NCI-H2029 treated with DMSO at 0.1 percent for 48 hours (cell line): Measurements from ENCODE around the gene HUNK.
"Not testable (repeated sequence)": the region's sequence is repeated elsewhere in the genome, so short reads cannot be mapped to it uniquely, and the experiment has no call there.

Source experiments
- DNase-seq: peaks from one replicate; lab custom pipeline; 2025; lab: John Stamatoyannopoulos, UW

The HUNK gene

DNA sequence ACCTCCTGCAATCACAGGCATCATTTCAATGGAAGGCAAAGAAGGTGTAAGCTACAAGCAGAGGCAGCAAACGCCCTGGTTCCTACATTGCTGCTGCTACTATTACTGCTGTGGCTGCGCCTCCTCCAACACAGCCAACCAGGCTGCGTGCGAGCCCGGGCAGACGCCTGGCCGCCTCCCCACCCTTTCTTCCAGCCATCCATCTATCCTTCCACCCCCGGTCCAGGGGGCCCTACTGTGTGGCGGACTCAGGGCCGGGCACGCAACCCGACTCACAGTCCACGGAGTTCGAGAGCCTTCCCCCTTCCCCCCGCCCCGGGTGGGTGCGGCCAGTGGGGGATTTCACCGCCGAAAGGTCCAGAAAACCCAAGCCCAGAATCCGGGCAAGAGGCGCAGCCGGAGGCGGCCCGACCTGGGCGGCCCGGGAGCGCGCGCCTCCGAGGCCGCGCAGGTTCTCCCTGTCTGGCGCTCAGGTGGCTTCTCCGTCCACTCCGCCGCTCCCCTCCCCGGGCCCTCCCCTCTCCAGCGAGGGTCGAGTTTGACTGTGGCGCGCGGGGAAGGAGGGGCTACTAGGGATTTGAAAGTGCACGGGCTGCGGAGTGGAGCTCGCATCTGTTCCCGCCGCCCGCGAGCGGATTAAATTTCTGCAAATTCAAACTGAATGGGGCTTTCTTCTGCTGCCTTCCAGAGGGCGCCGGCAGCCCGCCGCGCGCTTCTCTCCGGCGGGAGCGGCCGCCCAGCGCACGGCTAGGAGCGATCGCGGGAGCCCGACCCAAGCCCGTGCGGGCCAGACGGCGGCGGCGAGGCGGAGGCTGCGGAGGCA is at the start of gene HUNK:
HUNK (plus strand) TSS at position 569 of the 823 bp plus-strand sequence. CDS start 655 bp downstream, outside the sequence.
- DNase-seq: no peak

DNA sequence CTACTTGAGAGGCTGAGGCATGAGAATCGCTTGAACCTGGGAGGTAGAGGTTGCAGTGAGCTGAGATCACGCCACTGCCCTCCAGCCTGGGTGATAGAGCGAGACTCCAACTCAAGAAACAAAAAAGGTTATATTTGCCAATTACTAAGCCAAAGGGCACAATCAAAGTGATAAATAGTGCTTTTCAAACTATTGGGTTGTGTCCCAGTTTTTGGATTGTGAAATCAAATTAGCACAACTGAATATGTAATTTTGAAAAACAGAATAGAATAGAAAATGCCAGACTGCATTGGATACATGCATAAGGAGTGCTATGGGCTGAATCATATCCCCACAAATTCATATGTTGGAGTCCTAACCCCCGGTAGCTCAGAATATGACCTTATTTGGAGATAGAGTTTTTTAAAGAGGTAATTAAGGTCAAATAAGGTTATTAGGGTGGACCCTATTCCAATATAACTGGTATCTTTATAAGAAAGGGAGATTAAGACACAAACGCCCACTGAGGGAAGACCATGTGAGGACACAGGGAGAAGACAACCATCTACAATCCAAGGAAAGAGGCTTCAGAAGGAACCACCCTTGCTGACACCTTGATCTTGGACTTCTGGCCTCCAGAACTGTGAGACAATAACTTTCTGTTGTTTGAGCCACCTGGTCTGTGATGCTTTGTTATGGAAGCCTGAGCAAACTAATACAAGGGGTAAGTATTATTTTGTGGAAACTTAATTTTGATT is 42.9 kb upstream of the HUNK start:
- no peak for DNase-seq

DNA sequence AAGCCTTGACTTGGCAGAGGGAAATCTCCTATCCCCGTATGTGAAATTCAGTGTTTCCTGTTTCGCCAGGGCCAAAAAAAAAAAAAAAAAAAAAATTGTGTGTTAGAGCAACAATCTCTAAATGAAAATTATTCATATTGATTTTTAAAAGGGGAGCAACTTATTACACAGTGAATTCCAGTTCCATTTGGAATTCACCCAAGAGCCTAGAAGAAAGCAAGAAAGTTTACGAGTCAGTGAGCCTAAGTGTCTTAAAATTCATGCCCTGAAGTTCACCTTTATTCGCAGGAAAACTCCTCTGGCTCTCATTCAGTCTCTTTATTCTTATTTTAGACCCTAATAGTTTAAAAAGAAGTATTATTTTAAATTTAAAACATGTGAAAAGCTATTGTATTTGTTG is 42.1 kb upstream of the HUNK start:
- no peak for DNase-seq

DNA sequence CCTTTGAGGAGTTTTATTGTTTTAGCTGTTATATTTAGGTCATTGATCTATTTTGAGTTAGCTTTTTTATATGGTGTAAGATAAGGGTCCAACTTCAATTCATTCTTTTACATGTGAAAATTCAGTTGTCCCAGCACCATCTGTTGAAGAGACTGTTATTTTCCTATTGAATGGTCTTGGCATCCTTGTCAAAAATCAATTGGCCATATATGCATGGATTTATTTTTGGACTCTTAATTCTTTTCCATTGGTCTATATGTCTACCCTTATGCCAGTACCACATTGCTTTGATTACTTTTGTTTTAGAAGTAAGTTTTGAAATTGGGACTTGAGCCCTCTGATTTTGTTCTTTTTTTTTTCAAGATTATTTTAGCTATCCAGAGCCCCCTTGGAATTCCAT is 35.8 kb upstream of the HUNK start:
- DNase-seq: no peak

DNA sequence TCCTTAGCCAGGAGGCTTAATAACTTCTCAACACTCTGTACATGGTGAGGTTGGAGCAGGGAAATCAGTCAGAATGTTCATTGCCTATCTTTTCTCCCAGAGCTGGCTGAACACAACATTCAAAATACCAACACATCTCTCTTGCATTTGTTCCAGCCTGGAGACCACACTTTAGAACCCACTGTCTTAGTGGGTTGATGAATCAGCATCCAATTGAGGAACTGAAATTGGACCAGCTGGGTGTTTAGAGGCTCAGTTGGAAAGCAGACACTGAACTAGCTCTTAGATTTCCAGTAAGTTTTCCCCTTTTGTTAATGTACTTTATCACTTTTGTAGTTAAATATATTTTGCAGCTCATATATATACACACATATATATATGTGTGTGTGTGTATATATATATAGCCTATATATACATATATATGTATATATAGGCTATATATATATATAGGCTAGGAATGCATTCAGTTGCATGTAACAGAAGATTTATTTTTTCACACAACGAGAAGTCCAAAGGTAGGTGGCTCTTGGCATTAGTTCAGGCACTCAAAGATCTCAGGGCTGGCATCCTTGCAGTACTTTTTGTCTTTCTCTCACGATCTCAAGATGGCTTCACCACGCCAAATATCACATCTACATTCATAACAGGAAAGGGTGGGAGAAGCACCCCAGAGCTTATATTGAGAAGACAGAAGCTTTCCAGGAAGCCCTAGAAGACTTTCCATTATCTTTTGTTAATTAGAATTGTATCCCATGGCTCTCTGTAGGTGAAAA is 35.0 kb upstream of the HUNK start:
- no peak for DNase-seq

DNA sequence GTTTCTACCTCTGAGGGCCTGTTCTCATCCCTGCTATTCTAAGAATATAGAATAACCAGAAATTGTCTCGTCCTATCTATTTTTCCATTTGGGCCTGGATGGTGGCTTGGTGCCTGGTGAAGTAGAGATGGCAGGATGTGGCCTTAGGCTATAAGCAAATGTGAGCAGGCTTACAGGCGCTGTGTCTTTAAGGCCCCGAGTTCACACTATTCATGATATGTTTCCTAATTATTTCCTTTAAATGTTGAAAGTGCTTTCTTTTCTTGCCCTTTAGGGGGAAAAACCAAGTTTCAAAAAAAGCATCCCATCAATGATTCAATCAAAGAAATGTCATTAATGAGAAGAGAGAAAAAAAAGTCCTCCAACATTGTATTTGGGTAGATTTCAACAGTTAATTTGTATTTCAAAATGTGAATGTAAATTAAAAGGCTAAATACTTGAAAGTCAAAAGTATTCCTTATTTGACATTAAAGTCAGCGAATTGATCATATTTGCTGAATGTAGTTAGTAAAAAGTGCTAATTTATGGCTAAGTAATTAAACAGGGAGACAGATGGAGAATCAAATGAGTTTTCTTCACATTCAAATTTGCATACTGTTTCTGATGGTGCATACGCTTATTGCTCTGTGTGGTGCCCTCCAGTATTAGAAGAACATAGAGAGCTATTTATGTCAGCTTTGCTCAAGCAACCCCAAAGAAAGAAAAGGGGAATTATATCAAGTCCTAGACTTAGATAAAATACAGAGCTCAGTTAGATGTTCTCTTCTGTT is 34.0 kb upstream of the HUNK start:
- no peak for DNase-seq

DNA sequence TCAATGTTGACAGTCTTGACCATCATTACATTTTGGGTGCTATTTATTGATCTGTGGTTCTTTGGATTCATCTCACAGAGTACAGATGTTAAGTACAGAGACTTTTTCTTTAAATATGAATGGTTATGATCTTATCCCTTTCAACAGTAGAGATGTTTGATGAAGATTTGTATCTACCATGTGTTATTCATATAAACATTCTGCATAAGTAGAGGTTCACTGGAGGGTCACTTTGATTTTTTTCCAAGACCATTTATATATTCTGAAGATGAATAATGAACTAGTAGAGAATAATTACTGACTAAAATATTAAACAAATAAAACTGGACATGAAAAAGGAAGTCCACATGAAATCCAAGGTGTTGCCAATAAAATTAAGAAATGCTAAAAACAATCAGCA is 28.6 kb upstream of the HUNK start:
- no peak for DNase-seq

DNA sequence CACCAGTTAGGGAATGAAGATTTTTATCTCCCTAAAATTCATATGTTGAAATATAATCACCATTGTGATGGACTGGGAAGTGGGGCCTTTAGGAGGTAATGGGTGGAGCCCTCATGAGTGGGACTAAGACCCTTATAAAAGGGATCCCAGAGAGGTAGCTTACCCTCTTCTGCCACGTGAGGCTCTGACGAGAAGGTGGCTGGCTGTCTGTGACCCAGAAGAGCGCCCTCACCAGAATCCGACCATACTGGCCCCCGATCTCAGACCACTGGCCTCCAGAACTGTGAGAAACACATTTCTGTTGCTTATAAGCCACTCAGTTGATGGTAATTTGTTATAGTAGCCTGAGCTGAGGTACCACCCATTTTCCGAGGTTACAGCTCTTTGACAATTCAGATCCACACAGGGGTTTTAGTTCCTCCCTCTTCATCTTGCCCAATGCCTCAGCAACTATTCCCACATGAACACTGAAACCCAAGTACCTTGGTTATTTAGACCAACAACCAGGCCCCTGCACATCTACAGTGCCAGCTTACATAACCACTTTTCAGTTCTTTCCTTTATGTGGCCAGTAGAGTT is 27.6 kb upstream of the HUNK start:
- DNase-seq: no peak

DNA sequence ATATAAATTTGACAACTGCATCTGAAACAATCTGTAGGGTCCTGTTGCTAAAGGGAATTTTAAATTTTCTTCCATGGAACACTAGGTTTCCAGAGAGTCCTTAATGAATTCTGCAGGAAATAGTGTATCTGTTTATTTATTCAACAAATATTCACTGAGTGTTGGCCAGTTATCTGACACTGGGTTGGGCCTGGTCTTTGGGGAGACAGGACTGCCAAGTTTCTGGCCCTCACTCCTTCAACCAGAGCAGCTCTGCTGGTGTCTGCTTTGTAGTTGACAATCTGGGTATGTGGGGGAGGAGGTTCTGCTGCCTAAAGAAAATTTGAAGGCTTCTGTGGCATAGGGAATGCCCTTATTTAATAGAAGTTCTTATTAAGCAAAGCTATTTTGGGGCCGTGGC is 26.1 kb upstream of the HUNK start:
- no peak for DNase-seq

DNA sequence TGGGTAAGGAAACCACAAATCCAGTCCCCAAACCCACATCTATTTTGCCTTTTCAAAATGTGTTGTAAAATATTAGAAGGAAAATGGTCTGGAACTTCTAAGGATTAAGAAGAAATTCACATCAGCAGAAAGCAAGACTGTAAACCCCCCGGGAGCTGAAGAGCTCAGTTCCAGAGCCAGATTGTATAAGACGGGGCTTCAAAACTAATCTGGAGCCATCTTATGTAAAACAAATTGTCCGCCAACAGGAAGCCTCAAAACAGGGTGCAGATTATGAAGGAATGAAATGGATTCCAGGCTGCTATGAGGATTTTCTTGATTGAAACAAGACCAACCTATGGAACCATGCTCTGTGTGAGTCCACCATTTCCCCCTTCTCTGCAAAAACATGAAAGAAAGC is 25.1 kb upstream of the HUNK start:
- no peak for DNase-seq

DNA sequence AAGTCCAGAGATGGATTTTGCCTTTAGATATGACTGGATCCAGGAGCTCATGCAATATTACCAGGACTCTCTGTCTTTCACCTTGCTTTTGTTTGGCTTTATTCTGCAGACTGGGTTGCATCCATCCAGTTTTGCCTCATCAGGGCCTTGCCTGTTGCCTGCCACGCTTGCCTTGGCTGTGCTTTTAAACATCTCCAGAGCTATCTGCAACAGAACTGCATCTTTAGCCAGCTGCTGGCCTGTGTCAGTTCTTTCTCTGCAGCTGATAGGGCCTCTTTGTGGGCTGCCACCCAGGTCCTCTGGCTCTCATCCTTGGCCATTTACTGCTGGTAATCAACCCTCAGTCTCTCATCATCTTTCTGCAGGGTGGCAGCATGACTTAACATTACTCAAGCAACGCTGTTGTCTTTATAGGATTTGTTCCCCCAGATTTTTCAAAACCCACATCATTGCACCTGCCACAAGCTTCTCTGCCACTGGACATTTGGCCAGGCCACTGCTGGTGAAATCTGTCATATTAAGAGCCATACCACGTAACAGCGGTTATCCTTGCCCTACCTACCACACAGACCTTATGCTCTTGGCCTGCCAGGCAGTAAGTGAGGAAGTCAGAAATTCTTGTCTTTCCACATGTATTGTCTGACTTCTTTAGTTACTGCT is 24.4 kb upstream of the HUNK start:
- DNase-seq: no peak

DNA sequence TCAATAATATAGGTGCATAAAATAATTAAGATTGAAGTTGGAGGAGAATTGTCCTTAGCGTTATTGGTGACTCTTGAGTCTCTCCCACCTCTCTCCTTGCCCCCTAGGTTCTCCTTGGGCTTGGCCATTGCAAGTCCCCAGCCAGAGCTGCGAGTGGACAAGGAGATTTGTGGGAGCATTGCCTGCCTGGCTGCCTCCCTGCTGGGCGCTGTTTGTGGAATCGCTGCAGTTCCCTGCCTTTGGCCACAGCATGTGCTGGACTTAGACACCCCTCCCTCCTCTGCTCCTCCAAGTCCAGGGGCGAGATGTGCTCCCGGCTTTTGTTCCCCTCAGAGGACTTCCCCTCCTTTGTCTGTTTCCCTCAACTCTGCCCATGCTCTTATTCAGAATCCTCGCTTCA is 21.9 kb upstream of the HUNK start:
- no peak for DNase-seq

DNA sequence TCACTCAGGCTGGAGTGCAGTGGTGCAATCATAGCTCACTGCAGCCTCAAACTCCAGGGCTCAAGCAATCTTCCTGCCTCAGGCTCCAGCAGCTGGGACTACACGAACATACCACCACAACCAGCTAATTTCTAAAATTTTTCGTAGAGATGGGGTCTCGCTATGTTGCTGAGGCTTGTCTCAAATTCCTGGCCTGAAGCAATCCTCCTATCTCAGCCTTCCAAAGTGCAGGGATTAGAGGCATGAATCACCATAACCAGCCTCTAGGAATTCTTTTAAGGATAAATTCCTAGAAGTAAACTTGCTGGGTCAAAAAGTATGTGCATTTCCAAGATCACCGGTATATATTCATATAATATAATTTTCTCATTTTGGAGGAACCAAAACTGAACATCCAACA is 17.6 kb upstream of the HUNK start:
- no peak for DNase-seq

DNA sequence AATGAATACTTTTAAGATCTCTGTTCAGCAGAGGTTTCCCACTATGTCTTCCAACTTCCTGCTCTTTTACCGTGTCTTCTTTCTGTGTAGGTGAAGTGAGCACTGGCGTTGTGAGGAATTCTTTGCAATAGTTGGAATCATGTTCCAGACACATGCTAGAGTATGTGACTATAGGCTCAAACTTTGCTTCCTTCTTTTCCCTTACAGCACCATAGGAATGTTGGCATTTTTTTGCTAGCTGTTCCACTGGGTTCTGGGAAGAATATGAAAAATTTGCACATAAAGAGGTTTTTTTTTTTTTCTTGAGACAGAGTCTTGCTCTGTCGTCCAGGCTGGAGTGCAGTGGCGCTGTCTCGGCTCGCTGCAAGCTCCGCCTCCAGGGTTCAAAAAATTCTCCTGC is 15.7 kb upstream of the HUNK start:
- DNase-seq: no peak

DNA sequence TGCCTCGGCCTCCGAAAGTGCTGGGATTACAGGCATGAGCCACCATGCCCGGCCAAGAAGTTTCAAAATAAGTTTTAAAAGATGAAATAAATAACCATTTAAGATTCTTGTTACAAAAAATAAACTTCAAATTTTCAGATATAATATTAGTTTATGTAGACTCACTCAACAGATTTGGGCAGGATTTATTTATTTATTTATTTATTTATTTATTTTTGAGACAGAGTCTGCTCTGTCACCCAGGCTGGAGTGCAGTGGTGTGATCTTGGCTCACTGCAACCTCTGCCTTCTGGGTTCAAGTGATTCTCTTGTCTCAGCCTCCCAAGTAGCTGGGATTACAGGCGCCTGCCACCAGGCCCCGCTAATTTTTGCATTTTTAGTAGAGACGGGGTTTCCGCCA is 15.2 kb upstream of the HUNK start:
- DNase-seq: not testable (repeated sequence)

DNA sequence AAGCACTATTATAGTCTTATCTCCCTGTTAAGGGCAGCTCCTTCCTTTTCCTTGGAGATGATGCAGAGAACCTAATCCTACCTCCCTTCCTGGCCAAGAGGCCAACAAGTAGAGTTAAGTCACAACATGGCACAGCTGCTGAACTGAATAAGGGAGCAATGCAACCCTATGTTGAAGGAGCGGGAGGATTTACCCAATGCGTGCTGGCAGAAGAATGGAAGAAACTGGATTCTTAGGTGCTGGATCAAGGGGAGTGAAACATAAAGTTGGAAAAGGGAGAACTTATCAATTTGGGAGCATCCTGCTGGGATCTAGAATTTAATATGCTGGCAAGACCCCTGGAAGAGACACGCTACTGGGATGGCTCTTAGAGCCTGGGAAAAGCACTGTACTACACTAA is 12.0 kb upstream of the HUNK start:
- DNase-seq: no peak

DNA sequence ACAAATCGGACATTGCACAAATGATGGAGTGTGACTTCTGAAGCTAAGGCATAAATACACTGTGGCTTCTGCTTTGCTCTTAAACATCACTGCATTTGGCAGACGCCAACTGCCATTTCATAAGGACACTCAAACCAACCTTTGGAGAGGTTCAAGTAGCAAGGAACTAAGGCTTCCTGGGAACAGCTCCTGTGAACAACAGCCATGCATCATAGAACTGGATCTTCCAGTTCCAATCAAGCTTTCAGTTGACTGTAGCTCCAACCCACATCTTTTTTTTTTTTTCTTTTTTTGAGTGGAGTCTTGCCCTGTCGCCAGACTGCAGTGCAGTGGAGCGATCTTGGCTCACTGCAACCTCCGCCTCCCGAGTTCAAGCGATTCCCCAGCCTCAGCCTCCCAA is 10.7 kb upstream of the HUNK start:
- DNase-seq: peak; percentile 62

DNA sequence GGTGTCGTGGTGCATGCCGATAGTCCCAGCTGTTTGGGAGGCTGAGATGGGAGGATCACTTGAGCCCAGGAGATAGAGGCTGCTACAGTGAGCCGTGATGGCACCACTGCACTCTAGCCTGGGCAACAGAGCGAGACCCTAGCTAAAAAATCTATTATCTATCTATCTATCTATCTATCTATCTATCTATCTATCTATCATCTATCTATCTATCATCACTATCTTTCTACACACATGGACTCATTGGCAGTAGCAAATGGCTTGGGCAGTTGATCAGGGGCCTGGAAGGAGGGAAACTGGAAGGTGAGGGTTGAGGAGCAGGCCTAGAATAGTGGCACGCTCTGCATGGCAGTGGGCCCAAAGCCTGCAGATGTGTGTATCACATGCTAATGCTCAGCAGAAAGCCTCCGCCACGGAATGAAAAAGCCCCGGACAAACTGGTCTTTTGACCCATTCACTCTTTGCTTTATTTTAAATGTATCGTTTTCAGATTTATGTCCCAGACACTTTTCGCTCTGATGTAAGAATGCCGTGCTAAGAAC is 7.3 kb upstream of the HUNK start:
- no peak for DNase-seq

DNA sequence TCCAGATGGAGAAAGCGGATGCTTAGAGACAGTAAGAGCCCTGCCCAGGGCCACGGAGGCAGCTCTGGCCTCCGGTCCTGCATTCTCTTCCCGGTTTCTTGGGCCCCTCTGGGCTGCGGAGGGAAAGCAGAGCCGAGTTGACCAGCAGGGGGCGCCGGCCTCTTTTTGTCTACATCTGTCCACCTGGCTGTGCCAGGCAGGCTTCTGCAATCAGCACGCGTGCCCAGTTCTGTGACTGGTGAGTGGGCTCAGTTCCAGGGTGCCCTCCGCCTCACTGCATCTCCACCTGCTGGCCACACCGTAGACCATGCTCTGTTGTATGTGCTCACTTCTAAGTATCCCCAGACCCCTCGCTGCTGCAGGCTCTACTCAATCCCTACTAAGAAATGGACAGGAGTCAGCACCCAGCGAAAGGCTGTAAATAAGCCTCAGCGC is 6.7 kb upstream of the HUNK start:
- DNase-seq: peak; percentile 77

DNA sequence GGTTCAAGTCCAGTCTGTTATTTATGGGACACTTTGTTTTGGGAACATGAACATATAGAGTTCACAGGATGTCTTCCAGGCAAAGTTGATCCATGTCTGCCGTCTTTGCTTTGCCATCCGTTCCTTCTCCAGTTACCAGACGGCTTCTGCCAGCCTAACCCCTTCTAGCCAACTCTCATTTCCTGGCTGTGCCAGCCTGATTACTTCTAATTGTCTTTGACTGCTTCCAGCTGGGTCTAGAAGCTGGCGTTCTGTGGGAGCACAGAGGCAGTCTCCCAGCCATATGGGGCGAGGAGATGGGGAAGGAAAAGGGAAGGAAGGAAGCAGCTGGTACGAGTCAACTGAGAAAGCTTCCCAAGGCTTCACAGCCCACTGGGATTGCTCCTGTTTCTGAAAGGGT is 3.1 kb upstream of the HUNK start:
- no peak for DNase-seq
